Neural progenitor cell (in vitro differentiated cells): Measurements from ENCODE around the gene UBE2O.

Experiments
- CTCF ChIP-seq: fragments of 200-600 bp; sonication (generic); IDR thresholded peaks from 2 replicates; pipeline ENCODE4 v1.5.1; 2017; ENCODE audit warnings: antibody characterized with exemption, mild to moderate bottlenecking
- EZH2phosphoT487 ChIP-seq: fragments of 200-600 bp; sonication (generic); IDR thresholded peaks from 2 replicates; pipeline ENCODE4 v1.6.1; 2017; ENCODE audit warnings: antibody characterized with exemption

DNA sequence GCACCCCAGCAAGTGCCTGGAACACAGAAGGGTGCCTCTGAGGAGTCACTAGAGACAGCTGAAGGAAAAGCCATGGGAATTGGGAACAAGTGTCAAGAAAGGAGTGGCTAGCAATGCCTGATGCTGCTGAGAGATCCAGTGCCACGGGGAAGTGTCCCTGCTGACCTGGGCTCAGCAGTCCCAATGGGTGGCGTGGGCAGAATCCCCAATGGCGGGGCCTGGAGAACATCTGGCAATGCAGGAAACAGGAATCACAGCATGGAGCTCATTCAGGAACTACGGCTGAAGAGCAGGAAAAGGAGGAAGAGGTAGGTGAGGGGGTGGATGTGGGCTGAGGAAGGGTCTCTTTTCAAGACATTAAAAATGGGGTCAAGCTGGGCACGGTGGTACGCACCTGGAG lies 30.1 kb downstream of the UBE2O start:
- TF ChIP-seq CTCF, result no peak
- no peak for TF ChIP-seq EZH2phosphoT487
